Thyroid gland (tissue), 4 donors: Measurements from ENCODE around the gene EMC6. TPM values are rescaled to one million over a fixed set of nuclear protein-coding genes. Genes with fewer than 3 reads are reported as not detected.

ENCODE experiments used
- DNase-seq, 2 donors: peaks; one replicate each; pipeline ENCODE4 v3.0.0-alpha.2; 2019
- H3K27ac ChIP-seq, 3 donors: fragments of 200-600 bp; sonication (generic); 1 replicate in 2 of 3; 2 replicates in 1 of 3; pipeline ENCODE4 v1.5.1; 2016 to 2019; ENCODE audit warnings: mild to moderate bottlenecking in 1 of 3, moderate library complexity in 1 of 3
- H3K27me3 ChIP-seq: fragments of 200-600 bp; sonication (generic); one replicate; pipeline ENCODE4 v1.5.1; 2019
- H3K36me3 ChIP-seq, 2 donors: fragments of 200-600 bp; sonication (generic); one replicate each; pipeline ENCODE4 v1.5.1; 2016 to 2019
- H3K4me1 ChIP-seq, 2 donors: fragments of 200-600 bp; sonication (generic); one replicate each; pipeline ENCODE4 v1.5.1; 2017 to 2019
- H3K4me3 ChIP-seq, 3 donors: fragments of 200-600 bp; sonication (generic); replicated peaks in 1 of 3; 1 replicate in 2 of 3; 2 replicates in 1 of 3; pipeline ENCODE4 v1.5.1; 2016; ENCODE audit warnings: mild to moderate bottlenecking in 1 of 3
- H3K9me3 ChIP-seq: fragments of 200-600 bp; sonication (generic); one replicate; pipeline ENCODE4 v1.5.1; 2017
- CTCF ChIP-seq, 6 experiments: fragments of 200-600 bp in 3 of 6; fragments of 450-650 bp in 3 of 6; sonication (generic) in 3 of 6; IDR thresholded peaks; one replicate each; pipeline ENCODE4 v1.5.1; 2016 to 2019; ENCODE audit warnings: antibody characterized with exemption in 6 of 6, mild to moderate bottlenecking in 2 of 6, inconsistent platforms in 1 of 6, moderate library complexity in 1 of 6
- POLR2A ChIP-seq, 2 donors: fragments of 450-650 bp; IDR thresholded peaks; one replicate each; pipeline ENCODE4 v1.6.1; 2017; ENCODE audit warnings: antibody characterized with exemption in 2 of 2, mild to moderate bottlenecking in 2 of 2, moderate library complexity in 1 of 2
- WGBS, 2 donors: methylation state at CpG; one replicate each; pipeline ENCODE4 v1.1.5; 2017; 5-methylcytosine and 5-hydroxymethylcytosine counted together
- intact Hi-C: fragments of 100-400 bp; cut with DNase I; formaldehyde crosslinking; loops from one replicate; pipeline ENCODE4 v1.15.1; 2023
- total RNA-seq, 4 donors: library from RNA; depleted of rRNA; stranded (reverse); fragments of >200 nt; gene quantifications; one replicate each; pipeline ENCODE4 v1.2.3, GENCODE V29; 2016

EMC6 gene
- total RNA-seq, 4 donors from 2014 or later = 4.1 to 17.3 (median 11.5) TPM

- no peaks in the 10 kb centered on the region for H3K4me1 ChIP-seq
- no peak for DNase-seq
- 78 to 85% methylated on average over 10 to 11 of the region's 11 CpGs for WGBS, 2 donors
- H3K4me3 ChIP-seq = no peak overlapping the region
- H3K36me3 ChIP-seq = no peaks in the 10 kb centered on the region
- H3K27ac ChIP-seq = no peak overlapping the region
- H3K9me3 ChIP-seq = no peaks in the 10 kb centered on the region
- TF ChIP-seq CTCF (IDR thresholded peaks at IDR 0.05) (no peak), POLR2A (IDR thresholded peaks at IDR 0.05) (no peak)
- H3K27me3 ChIP-seq = no peaks in the 10 kb centered on the region
- intact Hi-C loops = no loop called here
Observed at GRCh38 chr17:3675886-3676285, 7.3 kb downstream of the EMC6 start.

GRCh38 chr17:3678095-3678820, 9.6 kb downstream of the EMC6 start:
- WGBS, 2 donors = 47 to 74% methylated on average over 2 to 10 of the region's 16 CpGs
- Histone ChIP-seq H3K36me3 (no peaks in the 10 kb centered on the region), H3K4me3 (no peak overlapping the region), H3K27me3 (no peaks in the 10 kb centered on the region), H3K4me1 (no peaks in the 10 kb centered on the region), H3K9me3 (no peaks in the 10 kb centered on the region), H3K27ac (no peak overlapping the region)
- TF ChIP-seq POLR2A (IDR thresholded peaks at IDR 0.05) (no peak), CTCF (IDR thresholded peaks at IDR 0.05) (no peak)
- no peak for DNase-seq
- intact Hi-C loops = no loop called here

GRCh38 chr17:3678821-3679530, 10.4 kb downstream of the EMC6 start:
- Histone ChIP-seq H3K27me3 (no peaks in the 10 kb centered on the region), H3K36me3 (no peaks in the 10 kb centered on the region), H3K4me1 (no peaks in the 10 kb centered on the region), H3K27ac (no peak overlapping the region), H3K9me3 (no peaks in the 10 kb centered on the region), H3K4me3 (no peak overlapping the region)
- TF ChIP-seq POLR2A (IDR thresholded peaks at IDR 0.05) = no peak
- TF ChIP-seq CTCF (IDR thresholded peaks at IDR 0.05) = no peak
- intact Hi-C loops = no loop called here
- WGBS, 2 donors = 82 to 91% methylated on average over 19 of the region's 27 CpGs
- no peak for DNase-seq

- WGBS, 2 donors = 52 to 72% methylated on average over 19 to 20 of the region's 20 CpGs
Observed at GRCh38 chr17:3679531-3680126, 11.0 kb downstream of the EMC6 start.

More at GRCh38 chr17:3679531-3680126, 11.0 kb downstream of the EMC6 start:
- DNase-seq = no peak
- Histone ChIP-seq H3K4me1 (no peaks in the 10 kb centered on the region), H3K9me3 (no peaks in the 10 kb centered on the region), H3K27ac (no peak overlapping the region), H3K27me3 (no peaks in the 10 kb centered on the region), H3K36me3 (no peaks in the 10 kb centered on the region), H3K4me3 (no peak overlapping the region)
- no peak for TF ChIP-seq CTCF (IDR thresholded peaks at IDR 0.05)
- TF ChIP-seq POLR2A (IDR thresholded peaks at IDR 0.05) = no peak
- intact Hi-C loops = no loop called here
